ENCODE data around the gene PITPNB.

PITPNB gene

DNA sequence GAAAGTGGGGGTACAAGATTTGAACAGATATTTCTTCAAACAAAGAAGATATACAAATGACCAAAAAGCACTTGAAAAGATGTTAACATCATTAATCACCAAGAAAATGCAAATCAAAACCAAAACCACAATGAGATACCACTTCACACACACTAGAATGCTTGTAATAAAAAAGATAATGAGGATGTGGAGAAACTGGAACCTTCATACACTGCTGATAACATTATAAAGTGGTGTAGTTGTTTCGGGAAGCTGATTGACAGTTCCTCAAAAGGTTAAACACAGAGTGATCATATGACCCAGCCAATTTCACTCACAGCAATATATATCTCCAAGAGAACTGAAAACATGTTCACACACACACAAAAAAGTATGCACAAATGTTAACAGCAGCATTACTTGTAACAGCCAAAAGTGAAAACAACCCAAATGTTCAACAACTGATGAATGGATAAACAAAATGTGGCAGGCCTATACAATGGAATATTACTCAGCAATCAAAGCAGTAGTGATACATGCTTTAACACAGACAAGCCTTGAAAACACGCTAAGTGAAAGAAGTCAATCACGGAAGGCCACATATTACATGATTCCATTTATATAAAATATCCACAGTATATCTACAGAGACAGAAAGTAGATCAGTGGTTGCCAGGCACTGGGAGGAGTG lies 15.1 kb downstream of the PITPNB start:
- Histone ChIP-seq H3K27me3 (replicated peaks) (no peaks in the 10 kb centered on the region), H3K4me3 (ENCODE audit: low read depth, low read length) (no peak overlapping the region), H3K27ac (no peak overlapping the region), H3K36me3 (replicated peaks) (peaks cover 28% of the 10 kb centered on the region)
- TF ChIP-seq CTCF (IDR thresholded peaks at IDR 0.05; ENCODE audit: low read depth, low read length, missing control alignments) = no peak
- DNase-seq = no peak
- in situ Hi-C loops (cut with HindIII; ENCODE audit: low pct_ligation_motif_present, low sequenced_read_pairs) = no loop called here

DNA sequence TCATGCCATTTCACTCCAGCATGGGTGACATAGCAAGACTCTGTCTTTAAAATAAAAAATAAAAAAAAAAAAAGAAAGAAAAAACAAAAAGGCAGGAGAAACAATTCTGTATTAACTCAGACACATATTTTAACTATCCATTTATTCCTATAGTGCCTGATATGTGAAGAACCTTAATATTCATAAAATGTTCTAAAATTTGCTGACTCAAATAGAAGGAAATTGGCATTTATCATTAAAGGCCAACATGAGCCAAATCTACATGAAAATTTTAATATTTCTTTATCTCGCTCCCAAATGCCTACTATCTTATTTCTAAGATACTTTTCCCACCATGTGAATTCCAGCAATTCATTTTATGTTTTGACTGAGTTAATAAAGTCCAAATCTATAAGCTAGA lies 18.9 kb downstream of the PITPNB start:
- Histone ChIP-seq H3K27ac (no peak overlapping the region), H3K27me3 (replicated peaks) (no peaks in the 10 kb centered on the region), H3K4me3 (ENCODE audit: low read depth, low read length) (no peak overlapping the region), H3K36me3 (replicated peaks) (peaks cover 41% of the 10 kb centered on the region)
- DNase-seq = no peak
- in situ Hi-C loops (cut with HindIII; ENCODE audit: low pct_ligation_motif_present, low sequenced_read_pairs) = no loop called here
- TF ChIP-seq CTCF (IDR thresholded peaks at IDR 0.05; ENCODE audit: low read depth, low read length, missing control alignments) = no peak

DNA sequence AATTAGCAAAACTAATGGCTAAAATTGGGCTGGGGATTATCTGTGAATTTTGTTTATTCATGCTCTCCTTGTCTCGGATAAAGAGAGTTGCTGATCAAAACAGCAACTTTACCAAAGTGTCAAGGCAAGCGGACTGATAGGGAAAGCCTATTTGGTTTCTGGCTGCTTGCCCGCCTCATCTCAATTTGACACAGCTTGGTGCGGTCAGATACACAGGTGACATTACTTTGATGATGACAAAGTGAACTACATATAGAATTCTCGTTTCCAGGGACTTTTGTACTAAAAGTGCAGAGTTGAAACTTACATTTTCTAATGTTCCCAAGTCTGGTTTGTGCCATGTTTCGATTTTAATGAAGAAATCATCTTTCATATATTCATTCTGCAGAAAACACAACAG lies 22.8 kb downstream of the PITPNB start:
- DNase-seq = no peak
- TF ChIP-seq CTCF (IDR thresholded peaks at IDR 0.05; ENCODE audit: low read depth, low read length, missing control alignments) = no peak
- no peak overlapping the region for H3K4me3 ChIP-seq (ENCODE audit: low read depth, low read length)
- in situ Hi-C loops (cut with HindIII; ENCODE audit: low pct_ligation_motif_present, low sequenced_read_pairs) = no loop called here
- H3K27ac ChIP-seq = no peak overlapping the region
- peaks cover 68% of the 10 kb centered on the region for H3K36me3 ChIP-seq (replicated peaks)
- H3K27me3 ChIP-seq (replicated peaks) = no peaks in the 10 kb centered on the region

DNA sequence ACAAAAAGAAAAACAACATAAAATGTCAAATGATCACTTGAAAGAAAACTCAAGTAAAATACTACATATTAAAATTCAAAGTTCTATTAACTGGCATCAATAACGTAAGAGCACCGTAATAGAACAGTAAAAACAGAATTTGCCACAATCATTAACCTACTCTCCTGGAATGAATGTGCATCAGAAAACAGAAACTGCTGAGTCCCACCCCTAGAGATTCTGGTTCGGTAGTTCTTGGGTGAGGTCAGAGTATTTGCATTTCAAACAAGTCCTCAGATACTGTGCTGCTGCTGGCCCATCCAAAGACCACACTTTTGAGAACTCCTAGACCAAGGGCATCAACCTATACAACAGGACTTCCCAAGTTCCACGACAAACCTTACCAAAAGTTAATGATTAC lies 23.5 kb downstream of the PITPNB start:
- Histone ChIP-seq H3K4me3 (ENCODE audit: low read depth, low read length) (no peak overlapping the region), H3K36me3 (replicated peaks) (peaks cover 68% of the 10 kb centered on the region), H3K27ac (no peak overlapping the region), H3K27me3 (replicated peaks) (no peaks in the 10 kb centered on the region)
- no peak for DNase-seq
- TF ChIP-seq CTCF (IDR thresholded peaks at IDR 0.05; ENCODE audit: low read depth, low read length, missing control alignments) = no peak
- in situ Hi-C loops (cut with HindIII; ENCODE audit: low pct_ligation_motif_present, low sequenced_read_pairs) = no loop called here

GRCh38 chr22:27892811-27893210 lies 26.2 kb downstream of the PITPNB start:
- H3K27me3 ChIP-seq (replicated peaks) = no peaks in the 10 kb centered on the region
- no peak overlapping the region for H3K27ac ChIP-seq
- no peak for TF ChIP-seq CTCF (IDR thresholded peaks at IDR 0.05; ENCODE audit: low read depth, low read length, missing control alignments)
- no peak overlapping the region for H3K4me3 ChIP-seq (ENCODE audit: low read depth, low read length)
- in situ Hi-C loops (cut with HindIII; ENCODE audit: low pct_ligation_motif_present, low sequenced_read_pairs) = no loop called here
- DNase-seq = no peak
- H3K36me3 ChIP-seq (replicated peaks) = peaks cover 79% of the 10 kb centered on the region

- no peak for TF ChIP-seq CTCF (IDR thresholded peaks at IDR 0.05; ENCODE audit: low read depth, low read length, missing control alignments)
- Histone ChIP-seq H3K36me3 (replicated peaks) (peaks cover 78% of the 10 kb centered on the region), H3K4me3 (ENCODE audit: low read depth, low read length) (no peak overlapping the region), H3K27me3 (replicated peaks) (no peaks in the 10 kb centered on the region), H3K27ac (no peak overlapping the region)
- in situ Hi-C loops (cut with HindIII; ENCODE audit: low pct_ligation_motif_present, low sequenced_read_pairs) = no loop called here
- no peak for DNase-seq
Observed at GRCh38 chr22:27892064-27892463, 27.0 kb downstream of the PITPNB start.

Data from brain microvascular endothelial cell (primary cell).